ENCODE results near the gene PACS1. TPM values are rescaled to one million over a fixed set of nuclear protein-coding genes. Genes with fewer than 3 reads are reported as not detected.

PACS1 gene
- total RNA-seq, 1 donor from 2014 or later = 50.8 TPM

DNA sequence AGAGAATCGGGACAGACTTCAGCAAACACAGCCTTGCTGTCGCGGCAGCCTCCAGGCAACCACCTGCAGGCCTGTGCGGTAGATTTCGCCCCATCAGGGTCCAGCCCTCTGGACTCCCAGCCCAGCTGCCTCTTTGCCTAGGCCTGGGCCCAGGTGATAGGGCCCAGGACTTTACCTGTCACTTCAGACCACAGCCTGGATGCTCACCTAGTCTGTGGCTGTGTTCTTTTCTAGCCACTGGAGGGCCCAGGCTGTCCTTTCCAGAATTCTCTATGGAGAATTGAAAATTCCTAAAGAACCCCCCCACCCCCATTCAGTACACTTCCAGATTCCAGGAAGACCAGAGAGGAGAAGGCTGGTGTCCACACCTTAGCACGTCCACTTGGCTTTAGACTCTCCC lies 167.8 kb downstream of the PACS1 start:
- no peaks in the 10 kb centered on the region for H3K4me1 ChIP-seq
- ATAC-seq = no peak
- no peak for DNase-seq
- H3K9me3 ChIP-seq = no peaks in the 10 kb centered on the region
- H3K4me3 ChIP-seq = no peak overlapping the region
- TF ChIP-seq, protein P1, sequence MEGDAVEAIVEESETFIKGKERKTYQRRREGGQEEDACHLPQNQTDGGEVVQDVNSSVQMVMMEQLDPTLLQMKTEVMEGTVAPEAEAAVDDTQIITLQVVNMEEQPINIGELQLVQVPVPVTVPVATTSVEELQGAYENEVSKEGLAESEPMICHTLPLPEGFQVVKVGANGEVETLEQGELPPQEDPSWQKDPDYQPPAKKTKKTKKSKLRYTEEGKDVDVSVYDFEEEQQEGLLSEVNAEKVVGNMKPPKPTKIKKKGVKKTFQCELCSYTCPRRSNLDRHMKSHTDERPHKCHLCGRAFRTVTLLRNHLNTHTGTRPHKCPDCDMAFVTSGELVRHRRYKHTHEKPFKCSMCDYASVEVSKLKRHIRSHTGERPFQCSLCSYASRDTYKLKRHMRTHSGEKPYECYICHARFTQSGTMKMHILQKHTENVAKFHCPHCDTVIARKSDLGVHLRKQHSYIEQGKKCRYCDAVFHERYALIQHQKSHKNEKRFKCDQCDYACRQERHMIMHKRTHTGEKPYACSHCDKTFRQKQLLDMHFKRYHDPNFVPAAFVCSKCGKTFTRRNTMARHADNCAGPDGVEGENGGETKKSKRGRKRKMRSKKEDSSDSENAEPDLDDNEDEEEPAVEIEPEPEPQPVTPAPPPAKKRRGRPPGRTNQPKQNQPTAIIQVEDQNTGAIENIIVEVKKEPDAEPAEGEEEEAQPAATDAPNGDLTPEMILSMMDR (IDR thresholded peaks at IDR 0.05) = no peak
- intact Hi-C loops (cut with DNase I) = no loop called here
- no peaks in the 10 kb centered on the region for H3K27me3 ChIP-seq (ENCODE audit: low read depth)
- no peak overlapping the region for H3K27ac ChIP-seq
- H3K36me3 ChIP-seq = peaks cover 98% of the 10 kb centered on the region

GRCh38 chr11:66238786-66239413 lies 168.8 kb downstream of the PACS1 start:
- Histone ChIP-seq H3K27me3 (ENCODE audit: low read depth) (no peaks in the 10 kb centered on the region), H3K36me3 (peaks cover 96% of the 10 kb centered on the region), H3K4me3 (no peak overlapping the region), H3K4me1 (no peaks in the 10 kb centered on the region), H3K27ac (no peak overlapping the region), H3K9me3 (no peaks in the 10 kb centered on the region)
- TF ChIP-seq, protein P1 (IDR thresholded peaks at IDR 0.05) = no peak
- ATAC-seq (no peak), DNase-seq (no peak)
- intact Hi-C loops (cut with DNase I) = no loop called here

- no peak for DNase-seq
- Histone ChIP-seq H3K4me3 (no peak overlapping the region), H3K4me1 (no peaks in the 10 kb centered on the region), H3K9me3 (no peaks in the 10 kb centered on the region), H3K27ac (no peak overlapping the region), H3K27me3 (ENCODE audit: low read depth) (no peaks in the 10 kb centered on the region), H3K36me3 (peaks cover 92% of the 10 kb centered on the region)
- TF ChIP-seq, protein P1 (IDR thresholded peaks at IDR 0.05) = no peak
- ATAC-seq = no peak
- intact Hi-C loops (cut with DNase I) = no loop called here
Measured at GRCh38 chr11:66239511-66239910, 169.4 kb downstream of the PACS1 start.

DNA sequence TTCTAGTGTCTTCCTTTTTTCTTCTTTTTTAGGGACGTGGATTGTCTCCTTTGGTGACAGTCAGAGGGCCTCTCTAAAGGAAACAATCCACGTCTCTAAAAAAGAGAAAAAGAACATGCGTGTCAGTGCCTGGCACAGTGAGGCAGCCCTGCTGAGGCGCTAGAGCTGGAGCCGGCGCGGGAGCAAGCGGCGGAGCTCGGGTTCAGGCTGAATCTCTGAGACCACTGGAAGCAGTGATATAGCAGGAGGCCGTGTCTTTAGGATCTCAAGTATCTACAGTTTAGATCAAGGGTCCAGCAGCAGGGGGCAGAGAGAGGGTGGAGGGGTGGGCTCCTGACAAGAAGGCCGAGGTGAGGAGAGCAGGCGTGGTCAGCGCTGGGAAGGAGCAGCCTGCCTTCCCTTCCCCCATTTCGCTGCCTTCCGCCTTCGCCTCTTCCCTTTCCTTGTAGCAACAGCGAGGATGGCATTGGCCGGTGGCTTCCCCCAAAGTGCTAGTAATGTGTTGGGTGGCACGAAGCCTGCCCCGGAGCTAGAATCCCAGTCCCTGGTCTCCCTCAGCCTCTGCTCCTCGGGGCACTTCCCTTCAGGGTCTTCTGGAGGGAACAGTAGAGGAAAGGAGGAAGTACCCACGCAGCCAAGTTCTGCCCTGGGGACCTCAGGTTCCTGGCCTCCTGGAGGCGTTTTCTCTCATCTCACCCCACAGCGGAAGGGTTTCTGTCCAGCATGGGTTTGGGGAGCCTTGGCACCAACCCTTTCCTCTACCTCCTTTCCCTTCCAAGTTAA lies 170.1 kb downstream of the PACS1 start:
- Histone ChIP-seq H3K4me1 (no peaks in the 10 kb centered on the region), H3K9me3 (no peaks in the 10 kb centered on the region), H3K36me3 (peaks cover 92% of the 10 kb centered on the region), H3K27me3 (ENCODE audit: low read depth) (no peaks in the 10 kb centered on the region), H3K4me3 (no peak overlapping the region), H3K27ac (no peak overlapping the region)
- intact Hi-C loops (cut with DNase I) = no loop called here
- TF ChIP-seq, protein P1 (IDR thresholded peaks at IDR 0.05) = no peak
- no peak for ATAC-seq
- DNase-seq = no peak

DNA sequence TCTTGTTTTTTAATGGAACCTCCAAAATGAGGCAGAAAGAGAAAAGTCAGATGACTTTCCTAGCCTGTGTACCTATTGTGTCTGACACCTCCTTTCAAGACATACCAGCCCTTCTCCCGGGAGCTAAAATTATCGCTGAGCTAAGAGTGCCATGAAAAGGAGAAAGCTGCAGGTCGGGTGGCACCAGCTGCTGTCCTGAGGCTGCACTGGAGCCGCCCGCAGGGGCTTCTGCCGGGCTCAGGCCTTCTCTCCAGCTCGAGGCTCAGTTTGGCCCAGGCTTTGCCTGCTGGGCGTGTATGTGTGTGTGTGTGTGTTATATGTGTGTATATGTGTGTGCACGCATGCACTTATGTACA lies 170.7 kb downstream of the PACS1 start:
- H3K27ac ChIP-seq = no peak overlapping the region
- peaks cover 89% of the 10 kb centered on the region for H3K36me3 ChIP-seq
- TF ChIP-seq, protein P1 (IDR thresholded peaks at IDR 0.05) = no peak
- H3K27me3 ChIP-seq (ENCODE audit: low read depth) = no peaks in the 10 kb centered on the region
- no peaks in the 10 kb centered on the region for H3K4me1 ChIP-seq
- no peak overlapping the region for H3K4me3 ChIP-seq
- intact Hi-C loops (cut with DNase I) = no loop called here
- no peaks in the 10 kb centered on the region for H3K9me3 ChIP-seq
- ATAC-seq = no peak
- DNase-seq = no peak
